ENCODE data around the gene JOSD1.

DNA sequence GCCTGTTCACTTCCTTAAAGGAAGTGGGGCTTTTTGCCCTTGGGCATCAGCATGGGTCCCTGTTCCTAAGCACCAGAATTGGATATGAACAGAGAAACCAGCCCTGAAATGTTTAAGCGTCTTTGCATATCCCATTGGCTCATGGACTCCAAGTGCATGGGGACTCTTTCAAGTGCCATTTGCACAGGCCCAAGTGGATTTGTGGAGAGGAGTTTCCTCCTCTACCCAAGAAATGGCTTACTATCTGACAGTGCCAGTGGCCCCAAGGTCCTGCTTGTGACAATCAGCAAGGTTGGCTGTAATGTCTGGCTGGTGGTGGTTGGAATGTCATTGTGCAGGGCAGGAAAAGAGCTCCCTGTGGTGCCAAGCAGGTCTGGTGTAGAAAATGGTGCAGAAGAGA, 15.0 kb downstream of the JOSD1 start:
- TF ChIP-seq POLR2A (IDR thresholded peaks at IDR 0.05; ENCODE audit: low read length), result no peak
- no peak for TF ChIP-seq GATA1 (IDR thresholded peaks at IDR 0.05; ENCODE audit: low read depth, low read length)

Data from erythroblast (primary cell).